ENCODE results near the gene SMIM22.

The SMIM22 gene

GRCh38 chr16:4814542-4815173 lies 19.5 kb downstream of the SMIM22 start:
- no peak for DNase-seq (ENCODE audit: low read depth)

GRCh38 chr16:4820652-4821051 lies 25.5 kb downstream of the SMIM22 start:
- DNase-seq (ENCODE audit: low read depth) = no peak

GRCh38 chr16:4825196-4825595 lies 30.0 kb downstream of the SMIM22 start:
- no peak for DNase-seq (ENCODE audit: low read depth)

- DNase-seq (ENCODE audit: low read depth) = no peak
Measured at GRCh38 chr16:4826526-4826925, 31.4 kb downstream of the SMIM22 start.

- no peak for DNase-seq (ENCODE audit: low read depth)
Measured at GRCh38 chr16:4826980-4827379, 31.8 kb downstream of the SMIM22 start.

GRCh38 chr16:4828567-4829321 lies 33.6 kb downstream of the SMIM22 start:
- no peak for DNase-seq (ENCODE audit: low read depth)

- DNase-seq (ENCODE audit: low read depth) = no peak
Measured at GRCh38 chr16:4830408-4830807, 35.2 kb downstream of the SMIM22 start.

- DNase-seq (ENCODE audit: low read depth) = no peak
Measured at GRCh38 chr16:4831616-4832015, 36.4 kb downstream of the SMIM22 start.

GRCh38 chr16:4832698-4833343 lies 37.7 kb downstream of the SMIM22 start:
- DNase-seq (ENCODE audit: low read depth) = no peak

GRCh38 chr16:4833584-4833983 lies 38.4 kb downstream of the SMIM22 start:
- no peak for DNase-seq (ENCODE audit: low read depth)

GRCh38 chr16:4836727-4837126 lies 41.6 kb downstream of the SMIM22 start:
- no peak for DNase-seq (ENCODE audit: low read depth)

- DNase-seq (ENCODE audit: low read depth) = no peak
Measured at GRCh38 chr16:4837733-4838501, 42.7 kb downstream of the SMIM22 start.

- no peak for DNase-seq (ENCODE audit: low read depth)
Measured at GRCh38 chr16:4839942-4840341, 44.8 kb downstream of the SMIM22 start.

- no peak for DNase-seq (ENCODE audit: low read depth)
Measured at GRCh38 chr16:4840984-4841383, 45.8 kb downstream of the SMIM22 start.
